Keratinocyte (primary cell): ENCODE results near the gene MGME1. TPM values are rescaled to one million over a fixed set of nuclear protein-coding genes. Genes with fewer than 3 reads are reported as not detected.

Experiments used
- DNase-seq: peaks from one replicate; pipeline ENCODE4 v3.0.0-alpha.2; 2011; ENCODE audit warnings: low read depth, missing footprints, low spot score
- FAIRE-seq: peaks from 2 replicates; lab custom pipeline; 2011; peaks lifted over from hg19 to GRCh38; lab: Jason Lieb, UNC
- H2AFZ ChIP-seq: 2 replicates; pipeline ENCODE4 v1.6.0; 2012; ENCODE audit warnings: low read length, control low read depth, inconsistent platforms; ENCODE audit not compliant: control insufficient read depth
- H3K27ac ChIP-seq: 2 replicates; pipeline ENCODE4 v1.5.1; 2011; ENCODE audit warnings: low read length; ENCODE audit not compliant: control insufficient read depth, insufficient read depth
- H3K27me3 ChIP-seq: 3 replicates; pipeline ENCODE4 v1.6.0; 2011; ENCODE audit warnings: low read length; ENCODE audit not compliant: control insufficient read depth, insufficient read depth; ENCODE audit errors: extremely low read depth
- H3K36me3 ChIP-seq, 2 experiments: 2 replicates in 1 of 2; 3 replicates in 1 of 2; pipeline ENCODE4 v1.5.1; 2011; ENCODE audit warnings: low read length in 2 of 2, mild to moderate bottlenecking in 1 of 2; ENCODE audit not compliant: control insufficient read depth in 2 of 2, insufficient read depth in 2 of 2; ENCODE audit errors: extremely low read depth in 1 of 2
- H3K4me1 ChIP-seq: 3 replicates; pipeline ENCODE4 v1.5.1; 2011; ENCODE audit warnings: low read length; ENCODE audit not compliant: control insufficient read depth, insufficient read depth; ENCODE audit errors: extremely low read depth
- H3K4me2 ChIP-seq: 3 replicates; pipeline ENCODE4 v1.6.0; 2011; ENCODE audit warnings: low read depth, low read length; ENCODE audit not compliant: control insufficient read depth, insufficient read depth; ENCODE audit errors: extremely low read depth
- H3K4me3 ChIP-seq, 3 experiments: fragments of 200-600 bp in 1 of 3; sonication (generic) in 1 of 3; 2 replicates in 2 of 3; 3 replicates in 1 of 3; pipeline ENCODE4 v1.5.1; 2011 to 2016; ENCODE audit warnings: low read length in 3 of 3, mild to moderate bottlenecking in 3 of 3, control low read depth in 2 of 3, inconsistent platforms in 1 of 3, low read depth in 1 of 3, mixed read lengths in 1 of 3, mixed run types in 1 of 3, moderate library complexity in 1 of 3; ENCODE audit not compliant: control insufficient read depth in 2 of 3, insufficient read depth in 2 of 3; ENCODE audit errors: extremely low read depth in 1 of 3
- H3K79me2 ChIP-seq: 2 replicates; pipeline ENCODE4 v1.6.0; 2012; ENCODE audit warnings: low read length; ENCODE audit not compliant: control insufficient read depth, insufficient read depth
- H3K9ac ChIP-seq: 3 replicates; pipeline ENCODE4 v1.6.0; 2011; ENCODE audit warnings: low read length; ENCODE audit not compliant: control insufficient read depth, insufficient read depth; ENCODE audit errors: extremely low read depth
- H3K9me1 ChIP-seq: 3 replicates; pipeline ENCODE4 v1.6.0; 2011; ENCODE audit warnings: low read length; ENCODE audit not compliant: control insufficient read depth, insufficient read depth; ENCODE audit errors: extremely low read depth
- H3K9me3 ChIP-seq: 2 replicates; pipeline ENCODE4 v1.5.1; 2012; ENCODE audit warnings: low read depth, low read length; ENCODE audit not compliant: control insufficient read depth
- H4K20me1 ChIP-seq: 3 replicates; pipeline ENCODE4 v1.6.0; 2011; ENCODE audit warnings: low read length; ENCODE audit not compliant: control insufficient read depth, insufficient read depth; ENCODE audit errors: extremely low read depth
- EZH2 ChIP-seq: IDR thresholded peaks from one replicate; pipeline ENCODE4 v1.6.1; 2012; ENCODE audit warnings: inconsistent platforms, mild to moderate bottlenecking, low read length, moderate library complexity
- dilution Hi-C: fragments of 300-500 bp; cut with MboI; formaldehyde crosslinking; loops from one replicate; pipeline ENCODE4 v1.7.0; 2020; ENCODE audit warnings: low sequenced_read_pairs; ENCODE audit not compliant: extremely low pct_ligation_motif_present
- polyA plus RNA-seq, 5 experiments: library from polyadenylated mRNA; depleted of rRNA in 3 of 5; stranded (reverse) in 3 of 5; stranded (forward) in 1 of 5; unstranded in 1 of 5; fragments of >200 nt; gene quantifications; 1 replicate in 1 of 5; 2 replicates in 3 of 5; 3 replicates in 1 of 5; pipeline versions ENCODE4 v1.2.1 to v1.2.3, GENCODE V29; 2011 to 2012; ENCODE audit warnings: missing spikeins in 2 of 5, low read depth in 1 of 5, low replicate concordance in 1 of 5
- TF ChIP-seq, protein P1 (sequence below), 3 experiments: IDR thresholded peaks in 1 of 3; conservative IDR thresholded peaks in 1 of 3; optimal IDR thresholded peaks in 1 of 3; 2 replicates in 2 of 3; 3 replicates in 1 of 3; pipeline versions ENCODE3 to v1.5.1; 2011; ENCODE audit warnings: low read length in 3 of 3, mild to moderate bottlenecking in 3 of 3, moderate library complexity in 2 of 3, control low read depth in 1 of 3, inconsistent platforms in 1 of 3; ENCODE audit not compliant: insufficient read depth in 2 of 3; ENCODE audit errors: extremely low read depth in 1 of 3

Gene MGME1
- polyA plus RNA-seq, 1 donor (not counting 4 experiments of a cell fraction or from before 2014, with no cell fraction given), result 31.6 TPM

DNA sequence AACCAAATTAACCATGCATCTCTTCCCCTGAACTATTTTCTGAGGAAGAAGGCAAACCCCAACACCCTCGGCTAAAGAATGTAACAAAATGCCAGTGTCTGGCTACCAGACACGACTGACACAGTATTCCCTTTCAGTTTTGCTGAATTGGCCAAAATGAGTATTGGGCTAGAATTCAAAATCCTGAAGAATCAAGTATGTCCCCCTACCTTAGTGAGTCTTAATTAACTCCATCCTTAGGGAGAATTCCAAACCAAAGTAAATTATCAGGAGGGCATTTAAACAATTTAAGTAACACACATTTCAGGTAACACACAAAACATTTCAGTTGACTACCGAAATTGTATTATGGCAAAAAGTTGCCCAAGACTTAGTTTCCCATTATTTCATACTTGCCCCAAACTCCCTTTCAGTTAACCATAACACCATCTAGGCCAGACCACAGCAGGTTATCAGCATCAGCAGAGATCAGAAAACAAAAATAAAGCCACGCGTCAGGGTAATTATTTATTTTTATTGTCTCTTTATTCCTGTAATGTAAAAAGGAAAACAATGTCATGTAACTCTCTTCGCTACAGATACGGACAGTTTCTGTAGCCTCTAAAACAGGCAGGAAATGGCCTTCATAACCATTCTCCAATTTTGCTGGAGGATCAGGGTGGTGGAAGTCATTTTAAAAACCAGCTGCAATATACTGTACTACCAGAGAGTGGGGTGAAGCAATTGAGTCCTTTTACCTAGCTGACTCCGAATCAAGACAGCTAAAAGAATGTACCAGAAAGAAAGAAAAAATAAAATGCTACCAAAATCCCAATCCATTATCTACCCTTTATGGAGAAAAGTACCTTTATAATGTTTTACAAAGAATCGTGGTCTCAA lies 2.1 kb upstream of the MGME1 start:
- peak overlapping the region; percentile 84 to 97 (median 95) for H3K4me3 ChIP-seq
- no peak overlapping the region for H2AFZ ChIP-seq
- H3K27me3 ChIP-seq, result no peaks in the 10 kb centered on the region
- peaks cover 4 to 40% of the 10 kb centered on the region in 2 experiments for H3K36me3 ChIP-seq
- TF ChIP-seq, protein P1, sequence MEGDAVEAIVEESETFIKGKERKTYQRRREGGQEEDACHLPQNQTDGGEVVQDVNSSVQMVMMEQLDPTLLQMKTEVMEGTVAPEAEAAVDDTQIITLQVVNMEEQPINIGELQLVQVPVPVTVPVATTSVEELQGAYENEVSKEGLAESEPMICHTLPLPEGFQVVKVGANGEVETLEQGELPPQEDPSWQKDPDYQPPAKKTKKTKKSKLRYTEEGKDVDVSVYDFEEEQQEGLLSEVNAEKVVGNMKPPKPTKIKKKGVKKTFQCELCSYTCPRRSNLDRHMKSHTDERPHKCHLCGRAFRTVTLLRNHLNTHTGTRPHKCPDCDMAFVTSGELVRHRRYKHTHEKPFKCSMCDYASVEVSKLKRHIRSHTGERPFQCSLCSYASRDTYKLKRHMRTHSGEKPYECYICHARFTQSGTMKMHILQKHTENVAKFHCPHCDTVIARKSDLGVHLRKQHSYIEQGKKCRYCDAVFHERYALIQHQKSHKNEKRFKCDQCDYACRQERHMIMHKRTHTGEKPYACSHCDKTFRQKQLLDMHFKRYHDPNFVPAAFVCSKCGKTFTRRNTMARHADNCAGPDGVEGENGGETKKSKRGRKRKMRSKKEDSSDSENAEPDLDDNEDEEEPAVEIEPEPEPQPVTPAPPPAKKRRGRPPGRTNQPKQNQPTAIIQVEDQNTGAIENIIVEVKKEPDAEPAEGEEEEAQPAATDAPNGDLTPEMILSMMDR (optimal IDR thresholded peaks at IDR 0.05 in 1 of 3, IDR thresholded peaks at IDR 0.05 in 1 of 3, conservative IDR thresholded peaks at IDR 0.05 in 1 of 3; ENCODE audit: extremely low read depth in 1 of 3, insufficient read depth in 2 of 3, low read length in 3 of 3), result no peak
- TF ChIP-seq EZH2, result no peak
- H4K20me1 ChIP-seq, result peaks cover 39% of the 10 kb centered on the region
- DNase-seq, result no peak
- FAIRE-seq, result no peak
- peaks cover 89% of the 10 kb centered on the region for H3K79me2 ChIP-seq
- H3K27ac ChIP-seq, result peak overlapping the region; percentile 98
- H3K4me1 ChIP-seq, result peaks cover 40% of the 10 kb centered on the region
- H3K9me3 ChIP-seq, result no peaks in the 10 kb centered on the region
- H3K9ac ChIP-seq, result peak overlapping the region; percentile 99
- H3K9me1 ChIP-seq, result peaks cover 6% of the 10 kb centered on the region
- H3K4me2 ChIP-seq, result peak overlapping the region; percentile 99
- dilution Hi-C loops, result no loop called here

- Histone ChIP-seq H3K27me3 (no peaks in the 10 kb centered on the region), H3K27ac (peak overlapping the region; percentile 98), H3K36me3 (peaks cover 4 to 33% of the 10 kb centered on the region in 2 experiments), H3K9me1 (peaks cover 6% of the 10 kb centered on the region), H2AFZ (no peak overlapping the region), H4K20me1 (peaks cover 33% of the 10 kb centered on the region), H3K79me2 (peaks cover 89% of the 10 kb centered on the region), H3K9ac (peak overlapping the region; percentile 99), H3K4me2 (peak overlapping the region; percentile 99), H3K4me3 (peak overlapping the region; percentile 84 to 97 (median 95)), H3K9me3 (no peaks in the 10 kb centered on the region), H3K4me1 (peaks cover 44% of the 10 kb centered on the region)
- dilution Hi-C loops, result no loop called here
- FAIRE-seq (no peak), DNase-seq (no peak)
- no peak for TF ChIP-seq EZH2
- TF ChIP-seq, protein P1 (optimal IDR thresholded peaks at IDR 0.05 in 1 of 3, IDR thresholded peaks at IDR 0.05 in 1 of 3, conservative IDR thresholded peaks at IDR 0.05 in 1 of 3; ENCODE audit: extremely low read depth in 1 of 3, insufficient read depth in 2 of 3, low read length in 3 of 3), result no peak
These were observed 1.1 kb upstream of the MGME1 start for GRCh38 chr20:17967521-17968365.
